DND-41 (cell line): ENCODE measurements around the gene MYCBPAP.

Experiments used
- ATAC-seq: fragments of 200-7000 bp; cut with Tn5 transposase; 3 replicates; pipeline ENCODE4 v1.9.1; 2021; ENCODE audit warnings: low read depth; ENCODE audit not compliant: insufficient read depth
- DNase-seq: peaks from one replicate; pipeline ENCODE4 v3.0.0-alpha.2; 2020
- H2AFZ ChIP-seq: 2 replicates; pipeline ENCODE4 v1.6.0; 2012; ENCODE audit warnings: low read depth, low read length
- H3K27ac ChIP-seq: 2 replicates; pipeline ENCODE4 v1.5.1; 2012; ENCODE audit warnings: low read length, inconsistent platforms
- H3K27me3 ChIP-seq: fragments of 200-600 bp; sonication (generic); 2 replicates; pipeline ENCODE4 v1.6.0; 2012; ENCODE audit warnings: low read length, mild to moderate bottlenecking, inconsistent platforms; ENCODE audit not compliant: insufficient read depth, poor library complexity
- H3K36me3 ChIP-seq: 2 replicates; pipeline ENCODE4 v1.5.1; 2012; ENCODE audit warnings: low read length, inconsistent platforms; ENCODE audit not compliant: insufficient read depth
- H3K4me1 ChIP-seq: 2 replicates; pipeline ENCODE4 v1.5.1; 2012; ENCODE audit warnings: mild to moderate bottlenecking, low read length; ENCODE audit not compliant: insufficient read depth
- H3K4me2 ChIP-seq: 2 replicates; pipeline ENCODE4 v1.6.0; 2012; ENCODE audit warnings: mild to moderate bottlenecking, moderate library complexity, low read length, inconsistent platforms; ENCODE audit not compliant: insufficient read depth
- H3K4me3 ChIP-seq, 2 experiments: fragments of 200-600 bp in 1 of 2; shearing (Covaris generic) in 1 of 2; 2 replicates each; pipeline ENCODE4 v1.5.1; 2012 to 2016; ENCODE audit warnings: inconsistent platforms in 2 of 2, low read length in 2 of 2, mild to moderate bottlenecking in 2 of 2, low read depth in 1 of 2, moderate library complexity in 1 of 2
- H3K79me2 ChIP-seq: 2 replicates; pipeline ENCODE4 v1.6.0; 2012; ENCODE audit warnings: low read length, inconsistent platforms; ENCODE audit not compliant: insufficient read depth
- H3K9ac ChIP-seq: 2 replicates; pipeline ENCODE4 v1.6.0; 2012; ENCODE audit warnings: low read depth, mild to moderate bottlenecking, inconsistent platforms, low read length, moderate library complexity
- H3K9me3 ChIP-seq: 2 replicates; pipeline ENCODE4 v1.5.1; 2012; ENCODE audit warnings: low read length, moderate library complexity, mild to moderate bottlenecking, inconsistent platforms; ENCODE audit not compliant: insufficient read depth, severe bottlenecking
- H4K20me1 ChIP-seq: 2 replicates; pipeline ENCODE4 v1.6.0; 2012; ENCODE audit warnings: low read length; ENCODE audit not compliant: insufficient read depth
- CTCF ChIP-seq: IDR thresholded peaks from 2 replicates; pipeline ENCODE4 v1.5.1; 2012; ENCODE audit warnings: borderline replicate concordance, low read length, moderate library complexity, mild to moderate bottlenecking; ENCODE audit not compliant: poor library complexity, severe bottlenecking; ENCODE audit errors: extremely low read depth
- EZH2 ChIP-seq: IDR thresholded peaks from 3 replicates; pipeline ENCODE4 v1.6.1; 2012; ENCODE audit warnings: borderline replicate concordance, low read depth, mild to moderate bottlenecking, moderate library complexity, low read length, inconsistent platforms; ENCODE audit not compliant: severe bottlenecking

The MYCBPAP gene

GRCh38 chr17:50514936-50515702 is 6.9 kb downstream of the MYCBPAP start:
- Histone ChIP-seq H3K4me3 (no peak overlapping the region), H3K9me3 (no peaks in the 10 kb centered on the region), H4K20me1 (no peaks in the 10 kb centered on the region), H3K27ac (no peak overlapping the region), H3K79me2 (no peaks in the 10 kb centered on the region), H2AFZ (no peak overlapping the region), H3K4me1 (peaks cover under 1% of the 10 kb centered on the region; the same call in 1 of the 2 replicates), H3K9ac (no peak overlapping the region), H3K27me3 (peaks cover 5% of the 10 kb centered on the region), H3K36me3 (no peaks in the 10 kb centered on the region), H3K4me2 (no peak overlapping the region)
- ATAC-seq = no peak
- no peak for DNase-seq
- TF ChIP-seq EZH2 = no peak
- no peak for TF ChIP-seq CTCF

GRCh38 chr17:50517011-50517410 is 8.8 kb downstream of the MYCBPAP start:
- Histone ChIP-seq H4K20me1 (no peaks in the 10 kb centered on the region), H3K36me3 (no peaks in the 10 kb centered on the region), H3K4me1 (no peaks in the 10 kb centered on the region), H3K27me3 (peaks cover 5% of the 10 kb centered on the region), H2AFZ (no peak overlapping the region), H3K4me3 (no peak overlapping the region), H3K4me2 (no peak overlapping the region), H3K27ac (no peak overlapping the region), H3K9ac (no peak overlapping the region), H3K79me2 (no peaks in the 10 kb centered on the region), H3K9me3 (no peaks in the 10 kb centered on the region)
- no peak for ATAC-seq
- TF ChIP-seq EZH2 (no peak), CTCF (no peak)
- DNase-seq = no peak

DNA sequence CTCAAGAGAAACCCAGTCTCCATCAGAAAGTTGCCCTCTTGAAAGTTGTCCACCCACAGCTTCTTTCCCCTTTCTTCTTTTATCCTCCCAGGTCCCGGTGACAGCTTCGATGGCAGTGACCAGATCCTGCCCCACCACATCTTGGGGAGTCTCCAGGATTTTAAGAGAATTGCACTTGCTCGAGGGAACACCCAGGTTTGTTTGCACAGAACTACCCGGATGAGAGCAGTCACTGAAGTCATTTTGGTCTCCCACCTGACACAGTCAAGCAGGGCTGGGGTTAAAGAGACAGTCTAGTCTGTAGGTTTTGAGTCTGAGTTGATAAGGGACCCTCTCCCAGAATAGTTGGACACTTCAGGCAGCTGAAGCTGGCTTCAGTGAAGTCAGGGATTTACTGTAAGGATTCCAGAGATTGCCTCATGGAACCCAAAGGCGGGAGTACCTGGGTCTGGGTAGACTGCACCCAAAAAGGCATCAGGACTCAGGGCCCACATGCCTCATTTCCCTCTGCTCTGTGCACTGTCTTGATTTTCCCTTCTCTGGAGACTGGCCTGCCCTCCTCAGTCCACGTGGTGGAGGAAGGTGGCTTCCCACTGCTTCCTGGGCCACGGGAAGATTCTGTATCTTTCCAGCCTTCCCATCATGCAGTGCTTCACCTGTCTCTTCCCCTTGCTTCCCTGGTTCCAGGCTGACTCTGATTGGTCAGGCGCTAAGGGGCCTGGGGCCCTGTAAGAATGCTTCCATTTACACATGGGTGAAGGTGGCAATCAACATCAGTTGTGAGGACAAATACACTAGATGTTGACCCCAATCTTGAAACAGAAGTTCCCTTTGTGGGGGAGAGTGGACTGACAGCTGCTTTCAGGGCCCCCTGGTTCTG is 9.5 kb downstream of the MYCBPAP start:
- Histone ChIP-seq H3K4me3 (no peak overlapping the region), H3K79me2 (no peaks in the 10 kb centered on the region), H2AFZ (no peak overlapping the region), H3K27me3 (peaks cover 5% of the 10 kb centered on the region), H3K27ac (no peak overlapping the region), H3K9me3 (no peaks in the 10 kb centered on the region), H3K36me3 (no peaks in the 10 kb centered on the region), H3K9ac (no peak overlapping the region), H4K20me1 (no peaks in the 10 kb centered on the region), H3K4me1 (no peaks in the 10 kb centered on the region), H3K4me2 (no peak overlapping the region)
- ATAC-seq (no peak), DNase-seq (no peak)
- TF ChIP-seq EZH2 = no peak
- no peak for TF ChIP-seq CTCF
